H1 (cell line): ENCODE results near the gene PPP1R12B. TPM values are rescaled to one million over a fixed set of nuclear protein-coding genes. Genes with fewer than 3 reads are reported as not detected.

Experiments used
- CTCF ChIA-PET: fragments of 300-600 bp; sonication (Branson Sonifier 250); formaldehyde crosslinking; loops from one replicate; lab custom pipeline; 2021; ENCODE audit not compliant: partially characterized antibody; lab: Charles Lee
- POLR2A ChIA-PET: fragments of 300-600 bp; sonication (Branson Sonifier 250); formaldehyde crosslinking; loops from one replicate; lab custom pipeline; 2021; ENCODE audit warnings: inconsistent platforms; ENCODE audit not compliant: partially characterized antibody; lab: Charles Lee
- DNase-seq, 2 experiments: peaks; one replicate each; pipeline versions ENCODE4 v3.0.0 to v3.0.0-alpha.2; 2010 to 2022; ENCODE audit warnings: low spot score in 2 of 2, low read depth in 1 of 2, mixed read lengths in 1 of 2
- FAIRE-seq: peaks from 2 replicates; lab custom pipeline; 2011; peaks lifted over from hg19 to GRCh38; lab: Jason Lieb, UNC
- H2AFZ ChIP-seq: 2 replicates; pipeline ENCODE4 v1.8.1; 2012; ENCODE audit warnings: low read length, inconsistent platforms
- H2AK5ac ChIP-seq: 2 replicates; pipeline ENCODE4 v1.6.1; 2013; ENCODE audit warnings: low read depth, low read length
- H2BK120ac ChIP-seq: replicated peaks from 2 replicates; pipeline ENCODE3; 2013; ENCODE audit warnings: low read depth, low read length, inconsistent platforms
- H2BK12ac ChIP-seq: 2 replicates; pipeline ENCODE4 v1.6.1; 2013; ENCODE audit warnings: low read depth, low read length
- H2BK15ac ChIP-seq: 2 replicates; pipeline ENCODE4 v1.6.1; 2013; ENCODE audit warnings: low read length
- H2BK20ac ChIP-seq: 2 replicates; pipeline ENCODE4 v1.6.1; 2013; ENCODE audit warnings: low read length
- H2BK5ac ChIP-seq: 2 replicates; pipeline ENCODE4 v1.6.1; 2013; ENCODE audit warnings: low read depth, low read length
- H3K14ac ChIP-seq: 2 replicates; pipeline ENCODE4 v1.6.1; 2013; ENCODE audit warnings: inconsistent platforms; ENCODE audit not compliant: insufficient read length
- H3K18ac ChIP-seq: 2 replicates; pipeline ENCODE4 v1.6.1; 2013; ENCODE audit warnings: low read length; ENCODE audit errors: extremely low read depth
- H3K23ac ChIP-seq: 2 replicates; pipeline ENCODE4 v1.6.1; 2013; ENCODE audit warnings: inconsistent platforms; ENCODE audit not compliant: insufficient read length
- H3K23me2 ChIP-seq: 2 replicates; pipeline ENCODE4 v1.6.1; 2013; ENCODE audit warnings: low read depth, low read length
- H3K27ac ChIP-seq: 2 replicates; pipeline ENCODE4 v1.6.1; 2011; ENCODE audit warnings: low read depth, low read length, inconsistent platforms
- H3K27me3 ChIP-seq, 4 experiments: replicated peaks in 1 of 4; 1 replicate in 1 of 4; 2 replicates in 3 of 4; pipeline versions ENCODE4 v1.6.1 to v1.8.1; 2011 to 2013; ENCODE audit warnings: low read length in 3 of 4, mild to moderate bottlenecking in 3 of 4, inconsistent platforms in 2 of 4, mixed read lengths in 2 of 4, moderate library complexity in 1 of 4; ENCODE audit not compliant: control insufficient read depth in 3 of 4, insufficient read depth in 3 of 4; ENCODE audit errors: extremely low read depth in 1 of 4
- H3K36me3 ChIP-seq, 4 experiments: 2 replicates each; pipeline versions ENCODE4 v1.6.1 to v1.8.1; 2011 to 2013; ENCODE audit warnings: mild to moderate bottlenecking in 4 of 4, low read length in 3 of 4, moderate library complexity in 2 of 4, control low read depth in 1 of 4, inconsistent platforms in 1 of 4; ENCODE audit not compliant: insufficient read depth in 4 of 4, control insufficient read depth in 2 of 4
- H3K4ac ChIP-seq: replicated peaks from 2 replicates; pipeline ENCODE3; 2013; ENCODE audit warnings: low read length, low read depth, mixed read lengths, inconsistent platforms; ENCODE audit not compliant: insufficient read length
- H3K4me1 ChIP-seq, 4 experiments: replicated peaks in 1 of 4; 1 replicate in 1 of 4; 2 replicates in 3 of 4; pipeline versions ENCODE4 v1.6.1 to v1.8.1; 2011 to 2013; ENCODE audit warnings: low read length in 3 of 4, inconsistent platforms in 2 of 4, mixed read lengths in 1 of 4; ENCODE audit not compliant: insufficient read depth in 4 of 4, control insufficient read depth in 3 of 4
- H3K4me2 ChIP-seq, 2 experiments: 2 replicates each; pipeline versions ENCODE4 v1.6.1 to v1.8.1; 2011 to 2013; ENCODE audit warnings: low read depth in 2 of 2, low read length in 2 of 2, control low read depth in 1 of 2, inconsistent platforms in 1 of 2, mild to moderate bottlenecking in 1 of 2; ENCODE audit not compliant: insufficient read depth in 1 of 2
- H3K4me3 ChIP-seq, 4 experiments: fragments of 200-600, 300-600 bp in 1 of 4; sonication (generic), shearing (Covaris generic), sonication (Bioruptor Twin) in 1 of 4; 2 replicates each; pipeline versions ENCODE4 v1.5.1 to v1.8.1; 2011 to 2016; ENCODE audit warnings: low read length in 4 of 4, low read depth in 3 of 4, control low read depth in 2 of 4, inconsistent platforms in 2 of 4, mild to moderate bottlenecking in 2 of 4, mixed read lengths in 1 of 4, moderate library complexity in 1 of 4; ENCODE audit not compliant: insufficient read depth in 2 of 4; ENCODE audit errors: extremely low read depth in 1 of 4
- H3K56ac ChIP-seq: replicated peaks from 2 replicates; pipeline ENCODE3; 2013; ENCODE audit warnings: low read depth, mild to moderate bottlenecking, mixed read lengths, low read length, inconsistent platforms; ENCODE audit not compliant: insufficient read length
- H3K79me1 ChIP-seq: 2 replicates; pipeline ENCODE4 v1.6.1; 2013; ENCODE audit warnings: low read depth, low read length, control low read depth
- H3K79me2 ChIP-seq, 2 experiments: 2 replicates each; pipeline versions ENCODE4 v1.6.1 to v1.8.1; 2012 to 2013; ENCODE audit warnings: low read length in 2 of 2, mild to moderate bottlenecking in 2 of 2, inconsistent platforms in 1 of 2; ENCODE audit not compliant: insufficient read depth in 2 of 2, control insufficient read depth in 1 of 2
- H3K9ac ChIP-seq, 4 experiments: replicated peaks in 1 of 4; 1 replicate in 1 of 4; 2 replicates in 3 of 4; pipeline versions ENCODE4 v1.6.1 to v1.8.1; 2011 to 2013; ENCODE audit warnings: low read depth in 3 of 4, low read length in 3 of 4, control low read depth in 2 of 4, mild to moderate bottlenecking in 2 of 4, moderate library complexity in 2 of 4, inconsistent platforms in 1 of 4; ENCODE audit errors: extremely low read depth in 1 of 4
- H3K9me3 ChIP-seq, 2 experiments: 2 replicates each; pipeline versions ENCODE4 v1.6.1 to v1.8.1; 2012 to 2013; ENCODE audit warnings: mild to moderate bottlenecking in 2 of 2, moderate library complexity in 2 of 2, control low read depth in 1 of 2, inconsistent platforms in 1 of 2, low read depth in 1 of 2, low read length in 1 of 2, mixed read lengths in 1 of 2; ENCODE audit not compliant: insufficient read depth in 2 of 2
- H4K20me1 ChIP-seq, 2 experiments: replicated peaks in 1 of 2; 2 replicates each; pipeline versions ENCODE3 to v1.8.1; 2011 to 2013; ENCODE audit warnings: inconsistent platforms in 2 of 2, low read length in 2 of 2, mild to moderate bottlenecking in 1 of 2; ENCODE audit not compliant: insufficient read depth in 2 of 2, control insufficient read depth in 1 of 2
- H4K5ac ChIP-seq: 2 replicates; pipeline ENCODE4 v1.6.1; 2013; ENCODE audit warnings: low read length, low read depth, mixed read lengths, inconsistent platforms; ENCODE audit not compliant: insufficient read length
- H4K8ac ChIP-seq: 2 replicates; pipeline ENCODE4 v1.8.0; 2013; ENCODE audit warnings: mild to moderate bottlenecking, moderate library complexity, low read length, inconsistent platforms; ENCODE audit not compliant: insufficient read depth; ENCODE audit errors: extremely low read depth
- H4K91ac ChIP-seq: replicated peaks from 2 replicates; pipeline ENCODE3; 2013; ENCODE audit warnings: low read length, mixed read lengths, inconsistent platforms; ENCODE audit not compliant: insufficient read length
- NRF1 ChIP-seq: IDR thresholded peaks from 2 replicates; pipeline ENCODE4 v1.6.1; 2011; ENCODE audit warnings: mild to moderate bottlenecking, low read depth, low read length, improper control_type of control experiment
- RBBP5 ChIP-seq: IDR thresholded peaks from 2 replicates; pipeline ENCODE4 v1.7.1; 2012; ENCODE audit warnings: low read depth, mild to moderate bottlenecking, inconsistent platforms, low read length, moderate library complexity, borderline replicate concordance
- SIN3A ChIP-seq, 2 experiments: IDR thresholded peaks in 1 of 2; conservative IDR thresholded peaks in 1 of 2; 2 replicates each; pipeline ENCODE4 v1.6.1; 2011 to 2012; ENCODE audit warnings: low read length in 2 of 2, improper control_type of control experiment in 1 of 2, low read depth in 1 of 2, mild to moderate bottlenecking in 1 of 2
- SUZ12 ChIP-seq: fragments of 200-600 bp; sonication (generic); IDR thresholded peaks from 2 replicates; pipeline ENCODE4 v1.6.1; 2012; ENCODE audit warnings: mild to moderate bottlenecking, inconsistent platforms, low read length, moderate library complexity, mixed read lengths
- WGBS, 2 experiments: shearing (Covaris generic) in 1 of 2; methylation state at CpG; one replicate each; pipeline versions ENCODE4 v1.1.6 to v1.1.7; 2013 to 2015; ENCODE audit warnings: low lambda C conversion rate in 2 of 2, mixed read lengths in 2 of 2, inconsistent platforms in 1 of 2, low coverage in 1 of 2, missing lambda C conversion rate in 1 of 2; ENCODE audit not compliant: insufficient replicate concordance in 2 of 2, insufficient coverage in 1 of 2, insufficient read length in 1 of 2; ENCODE audit errors: extremely low coverage in 1 of 2, missing lambda C conversion rate in 1 of 2; 5-methylcytosine and 5-hydroxymethylcytosine counted together
- polyA plus RNA-seq, 7 experiments: library from polyadenylated mRNA; depleted of rRNA in 3 of 7; stranded (reverse) in 5 of 7; unstranded in 2 of 7; fragments of >200 nt in 5 of 7; fragments of 200-250 nt in 2 of 7; gene quantifications; 1 replicate in 5 of 7; 2 replicates in 1 of 7; 4 replicates in 1 of 7; pipeline versions ENCODE4 v1.2.1 to v1.2.3, GENCODE V29; 2011 to 2013; ENCODE audit warnings: missing spikeins in 2 of 7, mixed read lengths in 2 of 7
- total RNA-seq: library from RNA; stranded (reverse); fragmentation: NEBNext Ultra II Directional; extraction: Animal tissue kit (Norgen Biotek cat#: 25700); gene quantifications from 2 replicates; pipeline ENCODE4 v1.2.1, GENCODE V29; 2021

The PPP1R12B gene
- total and polyA plus RNA-seq, 2 of the 8 experiments (the other 6 are each of a cell fraction or from before 2014, with no cell fraction given): 7.9 to 18.7 TPM

GRCh38 chr1:202578565-202578964 is 230.1 kb downstream of the PPP1R12B start:
- Histone ChIP-seq H3K27ac (peak overlapping the region; percentile 18; the same call in 1 of the 2 replicates), H3K79me1 (no peaks in the 10 kb centered on the region), H4K5ac (no peak overlapping the region), H2BK5ac (no peak overlapping the region), H2BK120ac (no peak overlapping the region), H3K9me3 (no peaks in the 10 kb centered on the region), H2AK5ac (no peak overlapping the region), H3K56ac (no peak overlapping the region), H3K27me3 (no peaks in the 10 kb centered on the region), H3K4me1 (peaks cover 0 to 27% (median 19%) of the 10 kb centered on the region in 4 experiments; a peak in 6 of 7 replicates), H2AFZ (no peak overlapping the region), H3K23me2 (no peaks in the 10 kb centered on the region), H2BK15ac (no peak overlapping the region), H3K79me2 (no peaks in the 10 kb centered on the region), H4K91ac (no peak overlapping the region), H3K9ac (no peak overlapping the region), H3K4me2 (peak overlapping the region; percentile 3 to 43; a peak in 3 of 4 replicates), H3K4me3 (no peak overlapping the region; a peak in 1 of 8 replicates), H3K18ac (no peak overlapping the region; the same call in 1 of the 2 replicates), H2BK20ac (no peak overlapping the region), H3K36me3 (no peaks in the 10 kb centered on the region), H3K23ac (no peak overlapping the region), H2BK12ac (no peak overlapping the region), H3K14ac (no peak overlapping the region), H4K8ac (no peak overlapping the region), H3K4ac (peak overlapping the region; percentile 9), H4K20me1 (no peaks in the 10 kb centered on the region)
- TF ChIP-seq RBBP5 (no peak), SIN3A (conservative IDR thresholded peaks at IDR 0.05 in 1 of 2, IDR thresholded peaks at IDR 0.05 in 1 of 2; ENCODE audit: low read depth in 1 of 2, low read length in 2 of 2) (no peak), SUZ12 (no peak), NRF1 (no peak)
- no peak for FAIRE-seq
- ChIA-PET CTCF (interaction anchor here (0.6 to 3.3 kb wide), 14 partner anchors 8 to 389 kb away, joined by 3 to 22 read pairs (median 4); no protein-coding TSS in a partner anchor), POLR2A (interaction anchor here (0.7 kb wide), 1 partner anchor 17 kb away, joined by 3 read pairs; no protein-coding TSS in a partner anchor)
- 68% methylated on average over 6 of the region's 6 CpGs; no CpG with 5 or more reads in 1 of the 2 experiments for WGBS, 2 experiments
- no peak for DNase-seq
